GM18502 (cell line): ENCODE measurements around the gene TRIM2.
A peak's percentile ranks its signal among the peaks of the same experiment; 100 is the strongest.
"Not testable (repeated sequence)": the region's sequence is repeated elsewhere in the genome, so short reads cannot be mapped to it uniquely, and the experiment has no call there.

Experiments
- ATAC-seq: cut with Tn5 transposase; IDR thresholded peaks from one replicate; pipeline ENCODE4 v1.9.1; 2021; ENCODE audit warnings: mild to moderate bottlenecking; ENCODE audit not compliant: unreplicated experiment, poor library complexity

TRIM2 gene

GRCh38 chr4:153186046-153186728, 18.1 kb upstream of the TRIM2 start:
- ATAC-seq = no peak

DNA sequence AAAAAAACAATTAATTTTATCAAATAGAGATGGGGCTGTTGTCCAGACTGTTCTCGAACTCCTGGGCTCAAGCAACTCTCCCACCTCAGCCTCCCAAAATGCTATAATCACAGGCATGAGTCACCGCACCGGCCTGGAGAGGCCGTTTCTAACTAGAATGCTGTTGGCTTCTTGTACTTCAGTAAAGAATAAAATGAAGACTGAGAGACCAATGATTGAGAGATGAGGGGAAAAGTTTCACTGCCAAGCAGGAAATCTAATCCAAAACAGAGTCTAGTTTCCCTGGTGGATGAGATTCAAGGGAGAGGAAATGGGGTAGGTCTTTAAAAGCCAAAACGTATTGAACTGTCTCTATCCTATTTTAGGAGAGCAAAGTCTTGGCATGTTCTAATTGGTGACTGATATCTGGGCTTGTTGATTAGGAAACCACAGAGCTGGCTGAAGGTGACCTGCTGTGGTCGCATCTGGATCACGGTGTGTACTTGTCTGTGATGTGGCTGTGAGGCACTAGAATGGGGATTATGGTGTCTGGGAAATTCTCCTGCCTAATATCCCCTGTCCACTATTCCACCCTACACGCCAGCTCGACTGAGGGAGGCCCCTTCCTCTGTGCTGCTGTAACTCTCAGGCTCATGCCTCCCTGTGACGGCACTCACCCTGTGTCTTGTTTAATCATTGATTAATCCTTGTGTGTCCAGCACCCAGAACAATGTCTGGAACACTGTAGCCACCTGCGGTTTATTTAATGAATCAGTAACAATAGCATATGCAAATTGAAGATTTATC, 15.0 kb upstream of the TRIM2 start:
- ATAC-seq = no peak

DNA sequence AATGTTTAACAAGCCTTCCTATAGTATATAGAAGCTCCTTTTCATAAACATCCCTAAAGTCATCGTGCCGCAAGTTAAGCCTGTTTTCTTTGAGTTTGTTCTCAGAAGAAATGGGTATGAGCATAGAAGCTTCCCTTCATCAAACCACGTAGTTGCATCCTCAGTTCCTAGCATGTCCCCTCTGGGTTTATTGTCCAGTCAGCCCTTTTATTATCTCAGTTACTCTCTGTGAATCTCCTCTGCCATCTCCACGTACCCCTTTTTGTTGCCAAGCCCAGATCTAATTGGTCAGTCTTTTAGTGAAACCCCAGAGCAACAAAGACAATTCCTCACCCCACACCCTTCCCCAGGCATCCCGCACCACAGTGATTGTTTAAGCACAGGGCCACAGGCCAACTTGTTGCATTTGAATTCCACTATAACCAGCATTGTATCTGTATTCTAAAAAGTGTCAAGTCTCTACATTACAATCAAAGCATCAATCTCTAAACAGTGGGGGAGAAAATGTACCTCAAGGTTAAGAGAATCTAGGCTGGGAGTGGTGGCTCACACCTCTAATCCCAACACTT, 12.4 kb upstream of the TRIM2 start:
- no peak for ATAC-seq

GRCh38 chr4:153197301-153197700, 6.9 kb upstream of the TRIM2 start:
- no peak for ATAC-seq

DNA sequence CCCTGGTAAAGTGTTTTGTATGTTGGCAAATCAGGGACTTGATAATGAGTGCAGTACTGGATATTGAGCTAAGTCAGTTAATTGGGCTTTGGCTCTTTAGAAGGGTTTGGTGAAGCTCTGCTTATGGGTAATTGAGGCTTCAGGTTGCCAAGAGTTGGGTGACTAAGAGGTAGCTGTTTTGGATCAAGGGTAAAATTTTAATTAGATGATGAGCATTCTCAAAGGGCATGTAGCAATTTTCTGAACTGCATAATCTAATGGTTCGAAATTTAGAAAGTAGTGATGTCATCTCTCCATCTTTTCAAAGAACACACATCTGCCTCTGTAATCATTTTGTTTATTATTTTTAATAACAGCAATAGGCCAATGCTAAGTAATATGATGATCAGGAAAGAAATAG, 5.5 kb upstream of the TRIM2 start:
- no peak for ATAC-seq

DNA sequence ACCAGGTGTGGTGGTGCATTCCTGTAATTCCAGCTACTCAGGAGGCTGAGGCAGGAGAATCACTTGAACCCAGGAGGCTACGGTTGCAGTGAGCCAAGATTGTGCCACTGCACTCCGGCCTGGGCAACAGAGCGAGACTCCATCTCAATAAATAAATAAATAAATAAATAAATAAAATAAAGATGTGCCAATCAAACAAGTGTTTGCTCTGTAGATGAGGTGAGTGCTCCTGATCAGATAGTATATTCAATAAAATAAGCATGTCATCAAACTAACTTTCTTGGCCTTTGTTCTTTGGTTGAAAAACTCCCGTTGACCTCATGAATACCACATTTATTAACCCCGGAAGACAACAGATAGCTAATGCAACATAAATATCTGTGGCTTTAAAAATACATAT, 497 bp upstream of the TRIM2 start:
- not testable (repeated sequence) for ATAC-seq

DNA sequence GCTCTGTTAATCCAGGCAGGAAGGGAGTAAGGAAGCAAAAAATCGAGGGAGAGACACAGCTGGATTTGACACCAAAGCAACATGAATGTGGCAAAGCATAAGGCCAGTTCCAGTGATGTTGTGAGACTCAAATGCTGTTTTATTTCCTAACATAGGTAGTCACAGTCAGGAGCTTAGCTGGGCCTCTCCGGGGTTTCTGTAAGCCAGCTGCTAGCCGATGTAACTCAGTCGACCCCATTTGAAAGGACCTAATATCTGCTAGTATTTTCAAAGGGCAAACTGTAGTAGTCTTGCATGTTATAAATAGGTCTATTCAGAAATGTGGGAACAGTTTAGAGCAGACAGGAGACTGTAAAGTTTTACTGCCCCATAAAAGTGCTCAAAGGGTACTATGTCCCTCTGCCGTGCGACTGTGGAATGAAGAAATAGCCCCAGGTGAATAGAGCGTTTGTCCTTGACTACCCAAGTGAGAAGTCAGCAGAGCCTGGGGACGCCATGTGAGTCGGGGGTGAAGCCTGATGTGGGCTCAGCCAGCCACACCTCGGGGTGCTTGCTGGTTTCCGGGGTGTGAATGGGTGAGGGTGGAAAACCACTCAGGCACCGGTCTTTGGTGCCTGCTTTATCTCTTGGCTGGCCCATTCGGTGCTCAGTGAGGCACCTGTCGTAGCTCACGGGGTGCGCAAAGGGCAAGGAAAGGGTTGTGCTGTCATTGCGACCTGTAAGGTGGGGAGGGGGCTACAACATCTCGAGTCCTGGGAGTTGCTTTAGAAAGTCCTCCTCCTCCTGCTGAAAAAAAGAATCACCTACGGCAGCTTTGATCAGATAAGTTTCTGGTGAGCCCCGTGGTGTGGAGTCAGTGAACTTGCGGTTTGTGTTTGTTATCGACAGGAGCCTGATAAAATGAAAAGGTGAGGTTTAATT, 745 bp downstream of the TRIM2 start:
- ATAC-seq = peak; percentile 71

GRCh38 chr4:153205757-153206156, 1.5 kb downstream of the TRIM2 start:
- no peak for ATAC-seq

DNA sequence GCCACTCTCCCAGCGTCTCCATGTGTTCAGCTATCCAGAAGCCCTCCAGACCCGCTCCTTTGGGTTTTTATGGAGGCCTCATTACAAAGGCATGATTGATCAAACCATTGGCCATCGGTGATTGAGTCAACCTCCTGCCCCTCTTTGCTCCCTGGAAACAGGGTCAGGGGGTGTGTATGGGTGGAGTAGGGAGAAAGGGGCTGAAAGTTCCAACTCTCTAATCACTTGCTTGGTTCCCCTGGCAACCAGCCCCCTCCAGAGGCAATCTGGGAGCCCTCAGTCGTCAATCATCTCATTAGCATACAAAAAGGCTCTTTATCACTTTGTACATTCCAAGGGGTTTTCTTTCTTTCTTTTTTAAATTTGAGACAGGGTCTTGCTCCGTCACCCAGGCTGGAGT, 2.3 kb downstream of the TRIM2 start:
- no peak for ATAC-seq

DNA sequence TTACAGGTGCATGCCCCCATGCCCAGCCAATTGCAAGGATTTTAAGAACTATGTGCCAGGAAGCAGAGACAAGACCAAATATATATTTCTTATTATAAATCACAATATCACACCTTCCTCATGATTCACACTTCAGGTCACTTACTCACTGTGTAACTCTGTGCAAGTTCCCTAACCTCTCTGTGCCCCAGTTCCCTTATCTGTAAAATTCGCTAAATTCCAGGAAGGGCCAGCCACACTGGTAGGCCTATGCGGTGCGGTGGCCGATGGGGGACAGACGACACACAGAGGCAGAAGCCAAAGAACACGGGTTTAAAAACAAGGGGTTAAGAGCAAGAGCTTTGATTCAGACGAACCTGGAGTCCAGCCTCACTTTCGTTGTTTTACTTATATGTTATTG, 2.8 kb downstream of the TRIM2 start:
- ATAC-seq = no peak

- ATAC-seq = no peak
These were observed 3.3 kb downstream of the TRIM2 start for GRCh38 chr4:153207567-153207966.

DNA sequence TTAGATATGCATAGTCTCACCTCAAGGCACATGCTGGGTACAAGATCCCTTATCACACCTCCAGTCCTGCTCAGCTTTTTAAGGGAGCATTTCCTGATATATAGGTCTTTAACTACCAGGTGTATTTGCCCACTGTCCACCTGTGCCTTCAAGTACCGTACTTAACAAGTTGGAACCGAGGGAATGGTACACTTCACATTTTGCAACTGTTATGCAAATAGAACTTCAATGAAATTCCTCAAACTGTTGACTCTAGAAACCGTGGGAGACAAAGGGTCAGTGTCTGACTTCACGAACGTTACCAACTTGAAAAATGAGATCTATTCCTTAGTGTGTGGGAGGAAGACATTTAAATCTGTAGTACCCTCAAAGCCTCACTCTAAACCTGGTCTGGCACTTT, 5.2 kb downstream of the TRIM2 start:
- no peak for ATAC-seq

- ATAC-seq = no peak
These were observed 6.5 kb downstream of the TRIM2 start for GRCh38 chr4:153210727-153211126.

- ATAC-seq = no peak
These were observed 7.9 kb downstream of the TRIM2 start for GRCh38 chr4:153211986-153212728.

DNA sequence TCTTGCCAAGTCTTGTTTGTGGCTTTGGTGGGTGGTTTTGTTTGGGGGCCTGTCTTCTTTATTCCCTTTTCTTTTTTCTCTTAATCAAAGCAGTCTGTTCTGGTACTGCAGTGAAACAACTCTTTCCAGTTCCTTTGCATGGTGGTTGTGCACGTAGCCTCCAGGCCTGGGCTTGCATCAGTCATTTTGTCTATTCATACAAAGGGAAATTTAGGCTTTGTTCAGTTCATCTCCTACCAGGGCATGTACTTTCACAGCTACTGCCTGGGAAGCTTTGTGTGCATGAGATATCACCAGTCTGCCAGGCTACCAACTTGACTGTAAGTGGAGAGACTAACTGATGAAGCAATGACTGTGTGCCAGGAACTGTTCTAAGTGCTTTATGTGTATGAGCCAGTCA, 8.5 kb downstream of the TRIM2 start:
- ATAC-seq = no peak

DNA sequence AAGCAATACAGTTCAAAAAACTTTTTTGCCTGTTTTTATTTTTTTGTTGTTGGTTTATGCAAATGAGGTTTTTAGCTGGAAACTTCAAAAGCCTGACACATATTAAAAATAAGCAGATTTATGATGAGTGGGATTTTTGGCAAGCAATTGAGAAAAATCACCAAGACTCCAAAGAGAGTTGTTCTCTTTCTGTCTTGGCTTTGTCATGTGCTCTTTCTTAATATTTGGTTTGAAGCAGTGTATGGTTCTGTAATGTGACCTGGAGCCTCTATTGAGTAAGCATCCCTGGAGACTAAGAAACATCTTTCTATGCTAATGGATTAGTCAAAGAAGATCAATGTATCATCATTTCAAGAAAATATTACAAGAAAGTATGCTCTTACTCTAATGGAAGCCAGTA, 11.7 kb downstream of the TRIM2 start:
- ATAC-seq = no peak

GRCh38 chr4:153216546-153216945, 12.3 kb downstream of the TRIM2 start:
- ATAC-seq = no peak

DNA sequence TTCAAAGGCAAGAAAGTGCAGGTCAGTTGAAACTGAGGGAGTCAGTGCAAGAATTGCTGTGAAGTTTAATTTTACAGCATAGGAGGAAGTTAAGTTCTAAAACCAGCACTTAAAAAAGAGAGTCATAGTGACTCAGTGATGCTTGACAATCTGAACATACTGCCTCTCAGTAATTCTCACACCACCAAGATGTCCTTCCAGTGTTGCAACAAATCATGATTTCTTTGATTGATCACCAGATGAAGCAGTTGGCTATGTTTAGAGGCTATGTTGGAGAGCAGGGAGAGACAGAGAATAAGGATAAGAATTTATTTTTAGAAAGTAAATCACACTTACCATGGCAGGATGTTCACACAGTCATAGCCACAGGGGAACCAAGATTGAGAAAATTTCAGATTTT, 13.2 kb downstream of the TRIM2 start:
- no peak for ATAC-seq

DNA sequence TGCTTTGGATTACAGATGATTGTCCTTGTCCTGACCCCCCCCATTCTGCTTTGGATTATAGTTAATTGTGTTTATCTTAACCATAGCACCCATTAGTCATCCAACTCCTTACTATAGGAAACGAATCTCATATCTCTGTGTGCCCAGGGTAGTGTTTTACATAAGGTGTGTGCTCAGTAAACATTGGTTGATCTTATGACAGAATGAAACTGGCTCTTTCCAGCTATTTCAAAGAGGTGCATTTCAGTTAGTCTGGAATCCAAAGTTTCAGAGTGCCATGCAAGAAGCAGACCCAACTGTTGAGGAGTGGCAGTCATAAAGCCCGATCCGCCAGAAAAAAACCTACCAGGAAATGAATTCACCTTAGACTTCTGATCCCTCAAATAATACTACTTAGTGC, 14.7 kb downstream of the TRIM2 start:
- ATAC-seq = no peak
